GM21786 (cell line): ENCODE results near the gene FOXC1.

Experiments
- ATAC-seq: cut with Tn5 transposase; IDR thresholded peaks from one replicate; pipeline ENCODE4 v1.9.1; 2021; ENCODE audit not compliant: unreplicated experiment

FOXC1 gene

GRCh38 chr6:1611572-1612298, 2.0 kb downstream of the FOXC1 start:
- no peak for ATAC-seq

DNA sequence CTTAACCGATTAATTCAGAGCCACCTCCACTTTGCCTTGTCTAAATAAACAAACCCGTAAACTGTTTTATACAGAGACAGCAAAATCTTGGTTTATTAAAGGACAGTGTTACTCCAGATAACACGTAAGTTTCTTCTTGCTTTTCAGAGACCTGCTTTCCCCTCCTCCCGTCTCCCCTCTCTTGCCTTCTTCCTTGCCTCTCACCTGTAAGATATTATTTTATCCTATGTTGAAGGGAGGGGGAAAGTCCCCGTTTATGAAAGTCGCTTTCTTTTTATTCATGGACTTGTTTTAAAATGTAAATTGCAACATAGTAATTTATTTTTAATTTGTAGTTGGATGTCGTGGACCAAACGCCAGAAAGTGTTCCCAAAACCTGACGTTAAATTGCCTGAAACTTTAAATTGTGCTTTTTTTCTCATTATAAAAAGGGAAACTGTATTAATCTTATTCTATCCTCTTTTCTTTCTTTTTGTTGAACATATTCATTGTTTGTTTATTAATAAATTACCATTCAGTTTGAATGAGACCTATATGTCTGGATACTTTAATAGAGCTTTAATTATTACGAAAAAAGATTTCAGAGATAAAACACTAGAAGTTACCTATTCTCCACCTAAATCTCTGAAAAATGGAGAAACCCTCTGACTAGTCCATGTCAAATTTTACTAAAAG, 2.7 kb downstream of the FOXC1 start:
- no peak for ATAC-seq

- ATAC-seq, result no peak
Observed at GRCh38 chr6:1612974-1613306, 3.2 kb downstream of the FOXC1 start.

DNA sequence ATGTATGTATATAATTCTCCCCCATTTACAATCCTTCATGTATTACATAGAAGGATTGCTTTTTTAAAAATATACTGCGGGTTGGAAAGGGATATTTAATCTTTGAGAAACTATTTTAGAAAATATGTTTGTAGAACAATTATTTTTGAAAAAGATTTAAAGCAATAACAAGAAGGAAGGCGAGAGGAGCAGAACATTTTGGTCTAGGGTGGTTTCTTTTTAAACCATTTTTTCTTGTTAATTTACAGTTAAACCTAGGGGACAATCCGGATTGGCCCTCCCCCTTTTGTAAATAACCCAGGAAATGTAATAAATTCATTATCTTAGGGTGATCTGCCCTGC, 3.6 kb downstream of the FOXC1 start:
- ATAC-seq, result no peak

DNA sequence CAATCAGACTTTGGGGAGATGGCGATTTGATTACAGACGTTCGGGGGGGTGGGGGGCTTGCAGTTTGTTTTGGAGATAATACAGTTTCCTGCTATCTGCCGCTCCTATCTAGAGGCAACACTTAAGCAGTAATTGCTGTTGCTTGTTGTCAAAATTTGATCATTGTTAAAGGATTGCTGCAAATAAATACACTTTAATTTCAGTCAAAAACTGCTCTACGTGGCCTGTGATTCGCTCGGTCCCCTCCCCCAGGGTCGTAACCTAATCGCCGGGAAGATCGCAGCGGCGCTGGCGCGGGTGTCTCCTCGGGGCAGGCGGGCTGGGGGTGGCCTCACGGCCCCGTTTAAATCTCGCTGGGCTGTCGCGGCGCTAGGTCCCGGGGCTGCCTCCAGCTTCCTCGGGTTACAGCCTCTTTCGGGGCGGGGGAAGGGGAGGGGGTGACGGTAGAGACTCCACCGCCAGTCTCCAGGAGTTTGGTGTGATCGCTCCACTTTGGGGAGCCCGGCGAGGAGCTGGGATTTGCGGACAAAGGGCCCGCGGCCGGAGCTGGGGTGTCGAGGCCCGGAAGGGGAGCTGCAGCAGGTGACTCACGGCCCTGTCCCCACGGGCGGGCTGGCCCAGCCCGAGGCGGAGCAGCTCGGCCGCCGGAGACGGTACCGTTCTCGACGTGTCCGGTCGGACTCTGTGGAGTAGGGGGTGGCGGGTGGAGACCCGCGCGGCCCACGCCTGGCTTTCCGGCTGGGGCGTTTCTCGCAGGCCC, 4.2 kb downstream of the FOXC1 start:
- ATAC-seq, result no peak

DNA sequence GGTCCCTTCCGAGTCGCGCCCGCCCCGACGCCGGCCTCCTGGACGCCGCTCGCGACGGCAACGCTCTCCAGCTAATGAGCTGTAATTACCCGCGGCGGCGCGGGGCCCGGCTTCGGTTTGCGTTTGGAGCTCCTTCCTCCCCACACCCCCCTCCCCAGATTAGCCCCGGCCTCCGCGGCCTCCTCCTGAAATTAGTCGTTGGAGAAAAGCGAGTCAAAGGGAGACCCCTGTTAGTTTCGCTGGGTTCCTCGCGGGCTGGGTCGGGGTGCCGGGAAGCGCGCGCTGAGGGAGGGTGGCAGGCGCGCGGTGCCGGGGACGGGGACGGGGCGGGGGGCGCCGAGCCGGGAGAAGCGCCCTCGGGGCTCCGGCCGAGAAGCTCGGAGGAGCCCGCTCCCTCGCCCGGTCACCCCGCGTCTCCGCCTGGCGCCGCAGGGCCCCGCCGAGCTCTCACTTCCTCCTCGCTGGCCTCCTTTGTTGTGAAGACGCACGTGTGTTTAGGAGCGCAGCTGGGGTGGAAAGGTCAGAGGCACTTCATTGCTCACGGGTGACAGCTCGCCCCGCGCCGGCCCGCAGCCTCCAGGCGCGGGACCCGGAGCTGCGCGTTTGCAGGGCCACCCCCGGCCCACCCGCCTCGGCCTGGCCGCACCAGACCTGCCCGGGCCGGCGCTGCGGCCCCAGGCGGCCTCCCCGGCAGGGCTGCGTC, 4.9 kb downstream of the FOXC1 start:
- no peak for ATAC-seq

DNA sequence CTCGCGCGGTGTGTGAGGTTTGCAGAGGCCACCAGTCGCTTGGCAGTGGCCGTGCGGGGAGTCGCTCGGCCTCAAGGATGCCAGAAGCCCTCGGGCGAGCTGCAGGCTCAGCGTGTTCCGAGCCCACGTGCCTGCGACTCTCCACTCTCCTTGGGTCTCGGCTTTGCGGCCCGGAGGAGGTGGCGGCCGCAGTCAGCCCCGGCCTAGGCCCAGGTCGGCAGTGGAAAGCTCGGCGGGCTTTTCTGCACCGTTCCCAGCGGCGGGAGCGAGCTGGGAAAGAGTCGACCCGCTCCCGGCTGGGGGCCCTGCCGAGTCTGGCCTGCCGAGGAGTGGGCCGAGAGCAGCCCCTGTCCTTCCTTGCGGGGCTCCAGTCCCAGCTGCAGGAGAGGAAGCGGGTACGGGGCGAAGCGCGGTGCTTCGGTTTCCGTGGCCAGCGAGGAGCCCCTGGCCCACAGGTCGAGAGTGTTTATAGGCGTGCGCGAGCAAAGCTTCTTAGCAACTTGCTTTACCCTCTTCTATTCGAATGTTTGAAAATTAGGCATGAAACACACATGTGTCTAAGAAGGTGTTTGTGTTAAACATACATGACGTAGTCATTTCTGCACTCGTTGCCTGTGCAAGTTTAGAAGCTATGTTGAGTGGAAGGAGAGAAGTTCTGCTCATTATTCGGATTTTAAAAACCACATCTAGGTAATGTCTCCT, 5.6 kb downstream of the FOXC1 start:
- ATAC-seq, result no peak

DNA sequence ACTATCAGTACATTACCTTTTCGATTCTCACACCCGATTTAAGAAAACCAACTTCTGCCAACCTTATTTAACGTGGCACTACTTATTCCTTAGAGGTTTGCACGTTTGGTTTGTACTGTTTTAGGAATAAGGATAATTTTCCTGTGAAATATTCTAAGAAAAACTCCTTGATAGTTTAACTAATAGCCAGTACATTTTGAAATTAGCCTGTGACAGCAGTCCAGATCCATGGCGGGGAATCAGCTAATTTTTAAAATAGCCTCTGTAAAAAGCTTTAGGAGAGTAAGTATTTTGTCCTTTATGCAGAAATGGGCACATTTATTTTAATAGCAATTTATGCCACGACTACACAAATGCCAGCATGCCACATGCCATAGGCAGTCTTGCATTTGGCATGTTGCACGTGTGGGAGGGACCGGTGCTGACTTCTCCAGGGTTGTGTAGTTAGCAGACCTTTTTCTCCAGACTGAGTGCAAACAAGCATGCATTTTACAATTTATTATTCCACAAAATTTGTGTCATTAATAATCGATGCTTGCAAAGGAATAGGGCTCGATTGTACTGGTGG, 6.2 kb downstream of the FOXC1 start:
- no peak for ATAC-seq

- ATAC-seq, result no peak
Observed at GRCh38 chr6:1616701-1617463, 7.2 kb downstream of the FOXC1 start.

GRCh38 chr6:1617466-1618310, 8.0 kb downstream of the FOXC1 start:
- no peak for ATAC-seq

DNA sequence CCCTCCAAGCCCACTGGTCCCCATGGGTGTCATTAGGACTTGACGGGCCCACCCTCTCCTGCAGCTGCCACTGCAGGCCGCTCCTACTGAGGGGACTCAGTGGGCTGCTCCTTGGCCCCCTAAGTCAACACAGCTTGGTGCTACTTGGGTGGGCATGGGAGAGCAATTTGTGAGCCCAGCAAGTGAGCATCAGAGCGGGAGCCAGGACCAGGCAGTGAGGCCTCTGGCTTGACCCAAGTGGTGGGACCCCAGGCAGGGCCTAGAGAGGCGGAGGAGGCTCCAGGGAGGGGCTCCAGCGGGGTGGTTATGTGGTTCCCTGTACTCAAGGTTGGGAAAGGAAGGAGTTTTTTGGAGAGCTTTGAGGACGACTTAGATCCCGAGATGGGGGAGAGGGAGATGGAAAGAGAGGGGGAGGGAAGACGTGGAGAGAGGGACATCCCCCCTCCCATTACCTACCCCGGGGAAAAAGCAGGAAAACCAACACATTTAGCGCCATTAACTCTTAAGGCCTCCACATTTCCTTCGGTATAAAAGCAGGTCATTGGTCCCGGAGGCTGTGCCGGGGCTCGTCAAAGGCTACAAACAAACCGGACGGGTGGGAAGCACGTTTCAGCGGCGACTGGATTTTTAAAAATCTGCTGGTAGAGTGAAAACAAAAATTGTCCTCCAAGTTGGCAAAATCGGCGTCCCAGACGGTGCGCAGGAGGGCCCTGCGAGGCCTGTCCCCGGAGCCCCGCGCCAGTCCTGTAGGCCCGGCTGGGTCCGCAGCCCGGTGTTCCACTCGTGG, 8.8 kb downstream of the FOXC1 start:
- ATAC-seq, result no peak

- no peak for ATAC-seq
Observed at GRCh38 chr6:1619098-1619672, 9.5 kb downstream of the FOXC1 start.

- no peak for ATAC-seq
Observed at GRCh38 chr6:1619673-1620503, 10.2 kb downstream of the FOXC1 start.

GRCh38 chr6:1620504-1621069, 10.9 kb downstream of the FOXC1 start:
- no peak for ATAC-seq

GRCh38 chr6:1621070-1621701, 11.5 kb downstream of the FOXC1 start:
- ATAC-seq, result no peak

- no peak for ATAC-seq
Observed at GRCh38 chr6:1622220-1622850, 12.6 kb downstream of the FOXC1 start.
